ENCODE data around the gene AP1G2.
A peak's percentile ranks its signal among the peaks of the same experiment; 100 is the strongest.

Gene AP1G2

DNA sequence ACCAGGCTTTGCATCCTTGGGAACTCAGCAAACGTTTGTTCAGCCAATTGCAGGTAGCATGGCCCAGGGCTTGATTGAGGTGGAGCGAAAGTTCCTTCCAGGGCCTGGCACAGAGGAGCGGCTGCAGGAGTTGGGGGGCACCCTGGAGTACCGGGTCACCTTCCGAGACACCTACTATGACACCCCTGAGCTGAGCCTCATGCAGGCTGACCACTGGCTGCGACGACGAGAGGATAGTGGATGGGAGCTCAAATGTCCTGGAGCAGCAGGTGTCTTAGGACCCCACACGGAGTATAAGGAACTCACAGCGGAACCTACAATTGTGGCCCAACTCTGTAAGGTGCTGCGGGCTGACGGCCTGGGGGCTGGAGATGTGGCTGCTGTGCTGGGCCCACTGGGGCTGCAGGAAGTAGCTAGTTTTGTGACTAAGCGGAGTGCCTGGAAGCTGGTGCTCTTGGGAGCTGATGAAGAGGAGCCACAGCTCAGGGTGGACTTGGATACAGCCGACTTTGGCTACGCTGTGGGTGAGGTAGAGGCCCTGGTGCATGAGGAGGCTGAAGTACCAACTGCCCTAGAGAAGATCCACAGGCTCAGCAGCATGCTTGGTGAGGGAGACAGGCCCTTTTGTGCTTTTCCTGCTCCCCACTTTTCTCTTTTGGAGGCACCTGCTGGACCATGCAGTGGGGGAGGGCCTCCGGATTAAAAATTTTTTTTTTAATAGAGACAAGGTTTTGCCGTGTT is 10.7 kb downstream of the AP1G2 start:
- no peak for DNase-seq

DNA sequence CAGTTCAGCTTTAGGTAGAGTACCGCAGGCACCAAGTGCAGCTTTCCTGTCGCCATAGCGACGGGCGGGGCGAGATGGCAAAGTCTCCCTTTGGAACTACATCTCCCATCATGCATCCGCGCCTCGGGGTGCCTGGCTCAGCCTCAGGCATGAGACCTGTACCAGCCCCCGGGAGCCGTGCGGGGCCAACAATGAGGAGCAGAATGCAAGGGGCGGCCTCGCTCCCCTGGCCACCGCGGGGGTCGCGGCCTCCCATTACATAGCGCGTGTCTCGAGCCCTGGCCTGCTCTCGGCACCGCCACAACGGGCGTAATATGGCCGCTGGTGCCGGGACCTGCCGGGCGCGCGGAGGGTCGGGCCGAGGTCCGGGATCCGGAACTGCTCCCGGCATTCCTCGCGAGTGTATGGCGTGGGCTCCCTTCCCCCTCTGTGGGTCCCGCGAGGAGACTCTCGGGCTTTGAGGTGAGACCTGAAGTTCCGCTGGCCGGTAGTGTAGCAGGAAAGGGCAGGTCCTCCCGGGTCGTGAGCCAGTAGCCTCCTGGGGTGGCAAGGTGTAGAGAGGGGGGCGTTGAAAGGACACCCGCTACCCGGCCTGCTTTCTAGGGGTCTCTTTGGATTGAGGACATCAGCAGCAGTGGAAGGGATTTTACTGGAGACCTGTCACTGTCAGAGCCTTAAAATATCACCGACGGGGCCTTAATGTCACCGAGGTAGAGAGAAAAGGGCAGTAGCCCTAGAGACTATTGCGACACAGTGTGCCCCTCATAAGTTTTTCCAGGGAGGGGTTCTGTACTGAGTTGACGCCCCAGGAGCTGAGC is 11.5 kb downstream of the AP1G2 start, which contains the start of gene THTPA:
TSS of gene THTPA (plus strand) at position 390 of the 818 bp plus-strand sequence. CDS start 487 bp downstream, outside the sequence.
- peak; percentile 93 for DNase-seq

DNA sequence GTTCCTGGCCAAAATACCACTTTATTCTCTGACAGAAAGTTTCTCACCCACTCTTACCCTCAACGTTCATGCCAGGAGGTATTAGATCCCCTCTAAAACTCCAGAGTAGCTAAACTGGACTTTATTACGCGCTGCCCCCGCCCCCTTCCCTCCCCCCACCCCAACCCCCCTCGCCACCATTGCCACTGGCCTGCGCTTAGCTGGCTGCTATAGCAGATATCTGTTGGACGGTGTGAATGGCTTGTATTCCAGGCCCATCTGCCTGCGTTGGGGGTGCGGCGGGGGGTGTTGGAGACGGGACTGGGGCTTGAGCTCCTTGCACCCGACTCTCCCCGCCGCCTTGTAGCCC is 12.1 kb downstream of the AP1G2 start:
- no peak for DNase-seq

- DNase-seq: peak; percentile 61
These were observed 16.1 kb downstream of the AP1G2 start, which contains the start of gene ZFHX2 for GRCh38 chr14:23551266-23552028. Gene ZFHX2, minus strand, starts transcription at chr14:23551765. Its CDS starts 16,440 bp downstream, at chr14:23535325.

DNA sequence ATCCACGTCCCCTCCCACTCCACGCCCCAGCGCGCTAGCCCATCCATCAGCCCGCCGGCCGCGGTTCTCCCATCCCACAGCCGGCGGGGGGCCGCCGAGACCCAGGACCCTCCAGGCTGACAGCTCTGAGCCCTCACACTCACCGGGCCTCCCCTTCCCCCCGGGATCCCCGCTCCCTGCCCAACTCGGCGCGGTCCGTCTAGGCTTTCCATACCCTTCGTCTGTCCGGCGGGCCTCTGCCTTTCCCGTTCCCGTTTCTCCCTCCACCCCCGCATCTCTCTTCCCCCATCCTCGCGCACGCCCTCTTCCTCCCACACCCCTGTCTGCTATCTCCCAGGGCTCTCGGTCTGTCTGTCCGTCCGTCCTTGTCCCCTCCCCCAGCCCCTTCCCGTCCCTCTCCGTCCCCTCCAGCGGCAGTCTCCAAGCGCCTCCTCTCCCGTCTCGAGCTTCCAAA is 16.8 kb downstream of the AP1G2 start:
- DNase-seq: no peak

GRCh38 chr14:23550131-23550811 is 17.3 kb downstream of the AP1G2 start:
- no peak for DNase-seq

GRCh38 chr14:23548351-23549318 is 19.0 kb downstream of the AP1G2 start:
- no peak for DNase-seq

GRCh38 chr14:23547924-23548323 is 19.7 kb downstream of the AP1G2 start:
- DNase-seq: no peak

- no peak for DNase-seq
These were observed 21.0 kb downstream of the AP1G2 start for GRCh38 chr14:23546450-23547035.

DNA sequence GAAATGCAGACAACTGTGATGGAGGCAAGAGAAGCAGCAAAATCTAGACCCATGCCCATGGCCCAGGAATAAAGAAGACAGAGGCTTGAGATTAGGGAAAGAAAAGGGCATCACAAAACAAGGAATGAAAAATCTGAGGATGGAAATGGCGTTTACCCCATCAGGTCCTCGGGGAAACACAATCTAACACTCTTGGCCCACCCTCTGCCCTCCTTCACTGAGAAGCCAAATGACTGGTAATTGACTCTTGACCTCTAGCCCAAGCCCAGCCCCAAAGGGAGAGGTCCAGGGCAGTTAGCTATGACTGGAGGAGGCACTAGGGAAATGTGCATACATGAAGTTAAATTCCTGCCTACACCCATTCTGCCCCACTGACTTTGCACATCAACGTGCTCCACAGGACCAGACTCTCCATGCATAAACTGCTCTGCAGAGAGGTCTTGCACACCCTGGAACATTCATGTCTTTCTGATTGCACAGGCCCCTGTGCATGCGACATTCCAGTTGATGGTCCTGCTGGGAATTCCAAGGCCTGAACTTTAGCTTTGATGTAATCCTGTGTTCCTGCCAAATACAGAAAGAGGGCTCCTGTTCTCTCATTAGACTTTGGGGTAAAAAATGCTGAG is 21.7 kb downstream of the AP1G2 start:
- no peak for DNase-seq

- DNase-seq: no peak
These were observed 22.8 kb downstream of the AP1G2 start for GRCh38 chr14:23544511-23545447.

DNA sequence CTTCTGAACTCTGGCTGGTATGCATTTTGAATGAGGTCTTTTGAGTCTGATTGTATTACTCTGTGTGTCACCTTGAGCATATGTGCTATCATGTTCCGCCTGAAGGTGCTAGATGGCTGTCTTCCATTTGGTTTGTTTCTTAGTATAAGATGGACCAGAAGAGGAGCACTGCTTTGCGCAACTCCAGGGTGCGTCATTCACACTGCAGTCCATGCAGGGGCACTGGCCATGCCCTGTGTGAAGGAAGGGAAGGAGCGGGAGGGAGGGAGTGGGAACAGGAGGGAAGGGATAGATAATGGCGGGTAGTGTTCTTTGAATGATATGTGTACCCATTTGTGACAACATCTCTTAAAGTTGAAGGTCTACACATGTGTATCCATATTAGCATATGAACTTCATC is 24.2 kb downstream of the AP1G2 start:
- no peak for DNase-seq

GRCh38 chr14:23542261-23542660 is 25.3 kb downstream of the AP1G2 start:
- DNase-seq: no peak

DNA sequence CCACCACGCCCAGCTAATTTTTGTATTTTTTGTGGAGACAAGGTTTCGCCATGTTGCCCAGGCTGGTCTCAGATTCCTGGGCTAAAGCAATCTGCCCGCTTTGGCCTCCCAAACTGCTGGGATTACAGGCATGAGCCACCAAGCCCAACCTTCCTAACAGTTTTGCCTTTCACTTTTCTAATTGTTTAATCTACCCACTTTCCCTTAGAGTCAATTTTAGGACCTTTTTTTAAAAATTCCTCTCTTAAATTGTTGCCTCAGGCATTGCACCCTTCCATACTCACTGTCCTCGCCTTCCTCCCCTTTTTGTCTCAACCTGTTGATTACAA is 27.5 kb downstream of the AP1G2 start:
- DNase-seq: no peak

- no peak for DNase-seq
These were observed 28.1 kb downstream of the AP1G2 start for GRCh38 chr14:23539248-23540140.

DNA sequence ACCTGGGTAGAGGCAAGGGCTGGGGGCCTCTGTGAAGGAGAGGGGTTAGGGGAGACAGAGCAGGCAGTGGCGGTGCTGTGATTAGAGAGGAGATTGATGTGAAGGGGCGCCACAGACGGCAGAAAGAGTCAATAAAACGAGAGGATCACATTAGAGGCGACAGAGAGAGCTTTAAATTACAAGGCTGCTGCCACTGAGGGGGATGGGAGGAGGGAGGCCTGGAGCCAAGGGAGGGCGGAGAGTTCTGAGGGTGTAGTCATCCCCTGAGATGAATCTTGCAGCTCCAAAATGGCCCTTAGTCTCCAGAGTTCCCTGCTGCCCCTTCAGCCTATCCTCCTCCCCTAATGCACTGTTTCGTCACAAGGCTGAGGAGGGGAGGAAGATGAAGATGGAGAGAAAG is 28.8 kb downstream of the AP1G2 start:
- DNase-seq: no peak

DNA sequence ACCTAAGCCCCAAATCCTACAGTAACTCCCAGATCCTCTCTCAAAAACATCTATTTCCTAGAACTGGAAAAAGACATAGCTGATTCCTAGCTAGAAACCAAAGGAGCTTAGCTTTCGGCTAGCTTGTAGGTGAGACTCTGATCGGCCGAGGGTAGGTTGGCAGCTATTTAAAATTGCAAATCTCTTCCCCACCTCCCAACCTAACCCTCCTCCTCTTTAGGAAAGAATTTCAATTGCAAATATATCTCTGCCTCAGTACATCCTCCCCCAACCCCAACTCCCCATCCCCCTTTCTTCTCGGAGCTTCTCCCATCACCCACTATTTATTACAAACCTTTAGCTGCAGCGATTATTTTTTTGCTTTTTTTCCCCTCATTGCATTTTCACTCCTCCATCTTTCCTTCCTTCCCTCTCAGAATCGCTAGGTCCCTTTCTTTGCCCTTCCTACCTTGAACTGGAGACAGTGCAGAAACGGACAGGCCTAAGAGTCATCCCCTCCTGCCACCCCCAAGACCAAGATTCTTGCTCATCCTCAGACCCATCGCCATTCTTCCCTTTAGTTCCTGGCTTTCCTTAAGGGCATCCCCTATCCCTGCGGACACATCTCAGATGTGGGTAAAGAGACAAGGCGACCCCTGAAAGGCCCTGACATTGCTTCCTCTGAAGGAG is 29.4 kb downstream of the AP1G2 start:
- DNase-seq: no peak
